GM15510 (cell line): ENCODE results near the gene MUSK.

ENCODE experiments used
- POLR2A ChIP-seq: IDR thresholded peaks from 3 replicates; pipeline ENCODE4 v1.6.1; 2011; ENCODE audit warnings: borderline replicate concordance; ENCODE audit not compliant: insufficient read length; ENCODE audit errors: extremely low read depth

Gene MUSK

DNA sequence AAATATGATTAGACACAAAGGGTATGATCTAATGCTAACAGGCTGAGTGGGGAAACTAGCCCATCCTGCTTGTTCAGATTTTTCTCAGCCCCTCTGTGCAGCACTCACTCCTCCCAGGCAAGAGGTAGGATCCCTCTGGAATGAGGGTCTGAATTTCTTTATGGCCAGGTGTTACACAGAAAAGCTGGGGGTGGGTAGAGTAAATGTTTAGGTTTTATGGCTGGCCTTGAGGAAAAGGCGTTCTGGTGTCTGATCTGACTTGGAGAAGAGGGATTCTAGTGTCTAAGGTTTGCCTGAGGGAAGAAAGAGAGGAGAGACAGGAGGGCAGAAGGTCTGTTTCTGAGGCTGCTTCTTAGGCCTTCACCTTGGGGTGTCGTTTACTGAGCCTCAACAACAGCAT is 97.3 kb downstream of the MUSK start:
- TF ChIP-seq POLR2A = no peak

DNA sequence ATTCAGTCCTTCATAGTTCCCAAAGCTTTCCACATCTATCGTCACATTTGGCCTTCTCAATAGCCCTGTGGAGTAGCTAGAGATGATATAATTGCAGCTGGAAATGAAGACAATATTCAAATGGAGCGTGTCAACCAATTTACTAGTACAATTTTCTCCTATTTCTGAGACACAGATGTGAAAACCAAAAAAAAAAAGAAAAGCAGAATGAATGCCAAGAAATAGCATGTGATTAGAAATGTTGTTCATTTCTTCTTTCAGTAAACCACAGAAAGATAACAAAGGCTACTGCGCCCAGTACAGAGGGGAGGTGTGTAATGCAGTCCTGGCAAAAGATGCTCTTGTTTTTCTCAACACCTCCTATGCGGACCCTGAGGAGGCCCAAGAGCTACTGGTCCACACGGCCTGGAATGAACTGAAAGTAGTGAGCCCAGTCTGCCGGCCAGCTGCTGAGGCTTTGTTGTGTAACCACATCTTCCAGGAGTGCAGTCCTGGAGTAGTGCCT is 99.0 kb downstream of the MUSK start:
- no peak for TF ChIP-seq POLR2A

- no peak for TF ChIP-seq POLR2A
Observed at GRCh38 chr9:110768886-110769285, 100.3 kb downstream of the MUSK start.

GRCh38 chr9:110769667-110770066 is 101.1 kb downstream of the MUSK start:
- TF ChIP-seq POLR2A = no peak

DNA sequence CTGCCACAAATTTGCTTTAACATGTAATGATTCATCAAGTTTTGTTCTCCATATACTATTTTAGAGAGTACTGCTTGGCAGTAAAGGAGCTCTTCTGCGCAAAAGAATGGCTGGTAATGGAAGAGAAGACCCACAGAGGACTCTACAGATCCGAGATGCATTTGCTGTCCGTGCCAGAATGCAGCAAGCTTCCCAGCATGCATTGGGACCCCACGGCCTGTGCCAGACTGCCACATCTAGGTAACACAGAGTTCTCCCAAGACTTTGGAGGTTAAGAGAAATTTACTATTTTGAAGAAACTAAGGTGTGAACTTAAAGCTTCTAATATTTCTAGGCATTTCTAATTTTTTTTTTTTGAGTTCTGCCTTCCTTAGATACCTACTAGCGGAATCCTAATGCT is 107.1 kb downstream of the MUSK start:
- no peak for TF ChIP-seq POLR2A

DNA sequence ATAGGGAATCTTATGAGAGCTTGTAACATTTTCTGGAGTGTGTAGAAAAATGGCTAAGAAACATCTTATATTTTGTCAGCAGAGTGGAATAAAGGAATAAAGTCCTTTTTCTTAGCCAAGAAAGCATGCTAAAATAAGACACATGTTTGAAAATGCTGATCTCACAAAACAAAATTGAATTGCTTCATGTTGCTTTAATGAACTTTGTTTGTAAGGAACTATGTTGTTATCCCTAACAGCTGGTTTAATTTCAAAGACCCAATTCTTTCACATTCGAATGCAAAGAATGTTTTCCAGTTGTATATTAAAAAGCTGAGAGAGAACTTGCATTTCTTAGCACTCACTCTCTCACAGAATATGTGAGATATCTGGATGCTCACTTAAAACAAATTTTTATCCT is 107.6 kb downstream of the MUSK start:
- no peak for TF ChIP-seq POLR2A

DNA sequence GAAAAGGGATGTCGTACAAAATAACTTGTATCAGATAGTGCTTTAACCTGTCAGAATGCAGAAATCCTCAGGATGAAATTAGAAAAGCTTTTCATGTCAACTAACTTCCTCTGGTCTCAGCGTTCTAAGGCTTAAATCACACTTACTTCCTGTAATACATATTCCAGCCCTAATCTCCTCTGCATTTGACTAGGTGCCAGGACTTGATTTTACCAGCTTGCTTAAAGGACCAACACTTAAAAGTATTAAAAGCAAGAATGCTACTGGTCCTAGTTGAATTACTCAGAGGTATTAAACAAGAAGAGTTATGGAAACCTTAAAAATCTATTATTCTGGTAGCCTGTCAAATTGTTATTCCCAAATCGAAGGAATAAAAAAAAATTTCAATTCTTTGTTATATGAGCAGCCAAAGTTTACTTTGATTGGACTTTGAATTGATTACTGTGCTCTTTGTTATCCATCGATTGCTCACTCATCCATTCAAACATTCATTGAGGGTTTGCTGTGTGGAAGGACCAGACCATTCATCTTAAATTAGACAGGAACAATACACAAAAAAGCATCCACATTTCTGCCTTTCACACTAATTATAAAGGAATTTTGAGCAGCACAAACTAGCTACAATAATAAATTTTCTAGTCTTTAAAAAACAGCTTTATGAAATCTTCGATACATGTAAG is 108.7 kb downstream of the MUSK start:
- no peak for TF ChIP-seq POLR2A

DNA sequence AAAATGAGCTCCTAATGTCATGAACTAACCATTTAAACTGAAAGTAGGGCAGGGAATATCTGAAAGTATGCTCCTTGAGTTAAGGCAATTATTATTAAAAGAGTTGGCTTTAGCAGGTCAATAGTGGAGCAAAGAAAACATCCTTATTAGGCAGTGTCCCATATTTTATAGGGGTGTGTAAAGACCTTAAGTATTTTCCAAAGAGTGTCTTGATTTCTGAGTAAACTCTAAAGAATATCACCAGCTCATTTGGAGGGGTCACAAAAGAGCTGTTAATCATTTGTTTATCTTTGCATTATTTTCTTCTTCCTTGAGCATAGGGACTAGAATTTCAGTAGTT is 109.3 kb downstream of the MUSK start:
- no peak for TF ChIP-seq POLR2A

GRCh38 chr9:110782701-110783100 is 114.1 kb downstream of the MUSK start:
- no peak for TF ChIP-seq POLR2A

DNA sequence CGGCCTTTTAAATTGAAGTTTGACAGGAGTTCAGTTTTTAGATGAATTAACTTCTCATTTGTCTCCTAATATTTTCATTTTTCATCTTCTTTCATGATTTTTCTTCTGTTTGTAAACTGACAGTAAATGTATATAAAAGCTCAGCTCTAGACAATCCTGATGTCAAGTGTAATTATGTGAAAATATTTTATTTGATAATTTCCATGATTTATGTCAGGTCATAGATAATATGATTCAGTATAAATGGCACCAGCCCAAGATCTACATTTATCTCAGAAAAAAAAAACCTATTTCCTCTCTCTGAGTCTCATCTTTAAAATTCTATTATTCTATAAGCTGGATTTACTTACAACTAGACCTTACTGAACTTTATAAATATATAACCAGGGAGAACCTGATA is 115.7 kb downstream of the MUSK start:
- TF ChIP-seq POLR2A = no peak

DNA sequence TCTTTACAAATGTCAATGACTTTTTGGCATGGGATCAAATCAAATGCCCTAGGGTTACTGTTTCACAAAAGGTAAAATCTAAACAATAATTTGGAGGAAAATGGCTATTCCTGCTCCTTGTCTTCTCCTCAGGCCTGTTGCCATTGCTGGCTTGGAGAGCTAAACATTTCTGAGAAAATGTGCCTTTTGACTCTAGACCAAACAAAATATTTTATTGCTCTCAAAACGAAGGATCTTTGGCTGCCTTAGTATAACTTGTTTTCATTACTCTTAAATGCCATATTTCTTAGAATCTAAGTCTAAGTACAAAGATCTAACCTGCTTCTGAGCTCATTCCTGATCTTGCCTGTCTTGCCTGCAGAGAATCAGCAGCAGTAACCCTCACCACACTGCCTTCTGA is 116.6 kb downstream of the MUSK start:
- no peak for TF ChIP-seq POLR2A

DNA sequence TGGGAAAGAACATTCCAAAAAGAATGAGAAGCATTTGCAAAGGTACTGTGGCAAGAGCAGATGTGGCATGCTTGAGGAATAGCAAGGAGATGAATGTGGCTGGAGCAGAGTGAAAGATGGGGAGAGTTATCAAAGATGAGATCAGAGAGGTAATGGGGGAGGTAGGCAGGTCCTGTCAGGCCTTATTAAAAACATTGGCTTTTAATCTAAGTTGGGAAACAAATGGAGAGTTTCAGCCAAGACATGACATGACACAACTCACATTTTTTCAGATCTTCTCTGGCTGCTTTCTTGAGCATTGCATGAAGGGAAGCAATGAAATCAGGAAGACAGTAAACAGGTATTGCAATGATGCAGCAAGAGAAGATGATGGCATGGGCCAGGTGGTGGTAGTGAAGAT is 120.3 kb downstream of the MUSK start:
- no peak for TF ChIP-seq POLR2A

- TF ChIP-seq POLR2A = no peak
Observed at GRCh38 chr9:110797611-110798010, 129.0 kb downstream of the MUSK start.

DNA sequence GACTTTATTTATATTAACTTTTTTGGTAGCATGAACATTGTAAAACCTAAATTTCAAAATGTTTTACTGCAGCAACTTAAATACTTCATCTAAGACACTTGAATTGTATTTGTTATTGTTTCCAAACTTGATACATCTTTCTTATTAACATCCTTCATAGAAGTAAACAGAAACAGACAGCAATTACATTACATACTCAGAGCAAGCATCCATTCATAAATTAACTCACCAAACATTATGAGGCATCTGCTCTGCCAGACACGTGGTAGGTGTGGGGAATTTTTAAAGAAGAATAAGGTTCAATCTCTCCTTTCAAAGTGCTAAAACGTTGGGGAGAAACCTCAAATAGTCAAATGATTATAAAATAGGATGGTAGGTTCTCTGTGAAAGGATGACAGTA is 130.8 kb downstream of the MUSK start:
- TF ChIP-seq POLR2A = no peak

- no peak for TF ChIP-seq POLR2A
Observed at GRCh38 chr9:110801426-110801825, 132.8 kb downstream of the MUSK start.

DNA sequence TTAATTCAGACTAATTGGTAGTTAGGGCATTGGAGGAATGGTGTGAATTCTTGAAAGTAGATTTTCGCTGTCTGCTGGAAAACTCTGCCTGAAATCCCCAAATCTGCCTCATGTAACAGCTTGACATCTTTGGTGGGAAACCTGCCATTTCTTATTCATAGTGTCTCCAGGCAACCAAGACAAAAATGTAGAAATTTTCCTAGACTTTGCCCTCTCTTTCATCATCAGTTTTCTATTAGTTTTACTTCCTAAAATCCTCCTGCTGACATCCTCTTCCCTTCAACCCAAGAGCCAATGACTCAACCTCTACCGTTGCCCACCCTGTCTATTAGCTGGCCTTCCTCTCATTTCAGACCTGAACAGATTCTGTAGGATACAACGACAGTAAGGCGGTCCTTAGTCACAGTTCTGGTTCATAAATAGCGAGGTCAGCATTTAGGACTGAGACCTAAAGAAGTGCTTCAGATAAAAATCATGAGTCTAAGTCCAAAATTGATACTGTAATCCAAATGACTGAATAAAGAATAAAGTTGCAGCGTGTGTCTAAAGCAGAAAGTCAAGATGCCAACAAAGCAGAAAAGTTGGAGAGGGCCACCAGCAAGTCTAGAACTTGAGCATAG is 133.9 kb downstream of the MUSK start:
- no peak for TF ChIP-seq POLR2A
